ENCODE data around the gene HOXB9. TPM values are rescaled to one million over a fixed set of nuclear protein-coding genes. Genes with fewer than 3 reads are reported as not detected.

HOXB9 gene
- total and polyA plus RNA-seq, 8 donors: 0.09 to 0.61 (median 0.15) TPM; not detected in 2

- Histone ChIP-seq H3K27ac (peak overlapping the region; percentile 76 to 90), H3K36me3 (no peaks in the 10 kb centered on the region), H3K9me3 (no peaks in the 10 kb centered on the region), H3K4me1 (peaks cover 5 to 54% of the 10 kb centered on the region in 2 donors), H3K27me3 (peaks cover 52 to 100% of the 10 kb centered on the region in 2 donors), H3K4me3 (peak overlapping the region in 1 of 2 donors; percentile 1)
- intact Hi-C loops (cut with DNase I): no loop called here
- DNase-seq (peak in 2 of 4 donors; percentile 60 to 81), ATAC-seq (no peak)
- no peak for TF ChIP-seq CTCF (IDR thresholded peaks at IDR 0.05)
Measured at GRCh38 chr17:48587276-48588073, 38.7 kb downstream of the HOXB9 start.

GRCh38 chr17:48586355-48587258 lies 39.6 kb downstream of the HOXB9 start:
- Histone ChIP-seq H3K27me3 (peaks cover 52 to 100% of the 10 kb centered on the region in 2 donors), H3K4me1 (peaks cover 5 to 58% of the 10 kb centered on the region in 2 donors), H3K4me3 (peak overlapping the region; percentile 36 to 62), H3K27ac (peak overlapping the region; percentile 76 to 90), H3K9me3 (no peaks in the 10 kb centered on the region), H3K36me3 (no peaks in the 10 kb centered on the region)
- TF ChIP-seq CTCF (IDR thresholded peaks at IDR 0.05): no peak
- intact Hi-C loops (cut with DNase I): no loop called here
- ATAC-seq (peak; percentile 18), DNase-seq (no peak)

- no peak for ATAC-seq
- H3K27ac ChIP-seq: peak overlapping the region in 1 of 2 donors; percentile 29
- no peak overlapping the region for H3K4me3 ChIP-seq
- peaks cover 5 to 60% of the 10 kb centered on the region in 2 donors for H3K4me1 ChIP-seq
- no peak for TF ChIP-seq CTCF (IDR thresholded peaks at IDR 0.05)
- no peaks in the 10 kb centered on the region for H3K36me3 ChIP-seq
- peaks cover 64 to 100% of the 10 kb centered on the region in 2 donors for H3K27me3 ChIP-seq
- no peak for DNase-seq
- intact Hi-C loops (cut with DNase I): no loop called here
- no peaks in the 10 kb centered on the region for H3K9me3 ChIP-seq
Measured at GRCh38 chr17:48584223-48584741, 41.9 kb downstream of the HOXB9 start.

- no peak for DNase-seq
- peak overlapping the region in 1 of 2 donors; percentile 95 for H3K27ac ChIP-seq
- H3K27me3 ChIP-seq: peaks cover 67 to 100% of the 10 kb centered on the region in 2 donors
- ATAC-seq: no peak
- intact Hi-C loops (cut with DNase I): no loop called here
- peaks cover 9 to 63% of the 10 kb centered on the region in 2 donors for H3K4me1 ChIP-seq
- H3K9me3 ChIP-seq: no peaks in the 10 kb centered on the region
- no peak overlapping the region for H3K4me3 ChIP-seq
- no peak for TF ChIP-seq CTCF (IDR thresholded peaks at IDR 0.05)
- H3K36me3 ChIP-seq: no peaks in the 10 kb centered on the region
Measured at GRCh38 chr17:48583708-48584222, 42.4 kb downstream of the HOXB9 start.
